Fibroblast of villous mesenchyme (primary cell): Measurements from ENCODE around the gene APOA1. TPM values are rescaled to one million over a fixed set of nuclear protein-coding genes. Genes with fewer than 3 reads are reported as not detected.

ENCODE experiments used
- DNase-seq: peaks from one replicate; pipeline ENCODE4 v3.0.0-alpha.2; 2010; ENCODE audit warnings: low read depth
- H3K4me3 ChIP-seq: 2 replicates; pipeline ENCODE4 v1.5.1; 2011; ENCODE audit warnings: low read depth, mild to moderate bottlenecking, low read length
- total RNA-seq: library from RNA; depleted of rRNA; stranded (reverse); fragments of >200 nt; gene quantifications from 2 replicates; pipeline ENCODE4 v1.2.3, GENCODE V29; 2012
- TF ChIP-seq, protein P1 (sequence below): IDR thresholded peaks from 2 replicates; pipeline ENCODE4 v1.5.1; 2012; ENCODE audit warnings: low read depth, mild to moderate bottlenecking, low read length; ENCODE audit not compliant: insufficient read depth

Gene APOA1
- total RNA-seq, 1 donor = not detected

- H3K4me3 ChIP-seq = no peak overlapping the region
- DNase-seq = no peak
- TF ChIP-seq, protein P1, sequence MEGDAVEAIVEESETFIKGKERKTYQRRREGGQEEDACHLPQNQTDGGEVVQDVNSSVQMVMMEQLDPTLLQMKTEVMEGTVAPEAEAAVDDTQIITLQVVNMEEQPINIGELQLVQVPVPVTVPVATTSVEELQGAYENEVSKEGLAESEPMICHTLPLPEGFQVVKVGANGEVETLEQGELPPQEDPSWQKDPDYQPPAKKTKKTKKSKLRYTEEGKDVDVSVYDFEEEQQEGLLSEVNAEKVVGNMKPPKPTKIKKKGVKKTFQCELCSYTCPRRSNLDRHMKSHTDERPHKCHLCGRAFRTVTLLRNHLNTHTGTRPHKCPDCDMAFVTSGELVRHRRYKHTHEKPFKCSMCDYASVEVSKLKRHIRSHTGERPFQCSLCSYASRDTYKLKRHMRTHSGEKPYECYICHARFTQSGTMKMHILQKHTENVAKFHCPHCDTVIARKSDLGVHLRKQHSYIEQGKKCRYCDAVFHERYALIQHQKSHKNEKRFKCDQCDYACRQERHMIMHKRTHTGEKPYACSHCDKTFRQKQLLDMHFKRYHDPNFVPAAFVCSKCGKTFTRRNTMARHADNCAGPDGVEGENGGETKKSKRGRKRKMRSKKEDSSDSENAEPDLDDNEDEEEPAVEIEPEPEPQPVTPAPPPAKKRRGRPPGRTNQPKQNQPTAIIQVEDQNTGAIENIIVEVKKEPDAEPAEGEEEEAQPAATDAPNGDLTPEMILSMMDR = no peak
These were observed 51.1 kb downstream of the APOA1 start for GRCh38 chr11:116786326-116786725.

Other genes with a start within 250 kb of the APOA1 start
- gene BUD13, start 64.6 kb downstream of the APOA1 start, total RNA-seq = 13.9 and 16.8 TPM in 2 replicates
- gene ZPR1, start 49.6 kb downstream of the APOA1 start, total RNA-seq = 22.9 and 29.4 TPM in 2 replicates
- not detected in 2 replicates for gene APOA5, start 45.7 kb downstream of the APOA1 start, total RNA-seq
- gene APOA4, start 14.3 kb downstream of the APOA1 start, total RNA-seq = not detected in 2 replicates
- not detected in 2 replicates for gene APOC3, start 7.7 kb downstream of the APOA1 start, total RNA-seq